Measurements from ENCODE around the gene MC4R. TPM values are rescaled to one million over a fixed set of nuclear protein-coding genes. Genes with fewer than 3 reads are reported as not detected.

Gene MC4R
- total and polyA plus RNA-seq, 10 of the 15 experiments (the other 5 are each of a cell fraction or from before 2014, with no cell fraction given), result not detected

DNA sequence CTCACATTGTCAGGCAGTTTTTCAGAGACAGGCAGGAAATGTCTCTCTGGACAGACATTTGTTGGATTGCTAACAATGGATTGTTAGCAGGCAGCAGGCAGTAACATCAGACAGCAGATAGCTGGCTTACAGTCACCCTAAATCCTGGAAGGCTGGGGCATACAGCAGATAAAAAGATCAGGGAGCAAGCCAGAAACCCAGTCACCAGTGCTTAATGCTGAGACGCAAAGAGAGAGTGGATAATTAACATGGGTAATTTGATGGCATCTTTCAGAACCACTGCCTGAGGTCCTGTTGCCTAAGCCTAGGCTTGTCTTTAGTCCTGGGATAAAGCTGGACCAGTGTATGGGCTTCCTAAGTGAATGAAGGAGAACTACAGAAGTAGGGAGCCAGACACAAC is 22.4 kb downstream of the MC4R start:
- RAD21 ChIA-PET (ENCODE audit: unreplicated experiment), result no interaction called here
- no peaks in the 10 kb centered on the region for H3K27me3 ChIP-seq (replicated peaks in 1 of 2; ENCODE audit: control insufficient read depth in 2 of 2, insufficient read depth in 2 of 2, low read length in 1 of 2)
- H3K4me3 ChIP-seq, result no peak overlapping the region
- no peaks in the 10 kb centered on the region for H4K20me1 ChIP-seq (ENCODE audit: control insufficient read depth, insufficient read depth)
- H3K36me3 ChIP-seq (ENCODE audit: control insufficient read depth in 2 of 2, insufficient read depth in 2 of 2, low read length in 1 of 2), result no peaks in the 10 kb centered on the region
- in situ Hi-C loops (cut with MboI), result no loop called here
- CTCF ChIA-PET, result no interaction called here
- intact Hi-C loops (cut with micrococcal nuclease; ENCODE audit: unreplicated experiment), result no loop called here
- no peak overlapping the region for H3K4me2 ChIP-seq (ENCODE audit: control insufficient read depth, insufficient read depth)
- BruUV-seq (replicated peaks), result no TSS peak
- 79% methylated on average over 1 of the region's 1 CpG for WGBS (ENCODE audit: insufficient coverage, insufficient replicate concordance, low lambda C conversion rate, missing lambda C conversion rate)
- SMC1A ChIA-PET (ENCODE audit: uncharacterized antibody, unreplicated experiment), result no interaction called here
- no peak overlapping the region for H2AFZ ChIP-seq (ENCODE audit: control insufficient read depth, low read depth, low read length)
- no peak overlapping the region for H3K27ac ChIP-seq (ENCODE audit: control insufficient read depth, insufficient read depth)
- no peaks in the 10 kb centered on the region for H3K79me2 ChIP-seq (ENCODE audit: control insufficient read depth, insufficient read depth, low read length)
- H3K4me1 ChIP-seq (ENCODE audit: control insufficient read depth, insufficient read depth, low read length), result no peaks in the 10 kb centered on the region
- no peak for DNase-seq (ENCODE audit: low read depth, low spot score)
- H3K9ac ChIP-seq (ENCODE audit: control insufficient read depth, insufficient read depth, low read length), result no peak overlapping the region
- TF ChIP-seq BMI1 (IDR thresholded peaks at IDR 0.05; ENCODE audit: borderline replicate concordance), result no peak
- no peak for TF ChIP-seq PAX8 (IDR thresholded peaks at IDR 0.05)
- TF ChIP-seq ZNF384 (IDR thresholded peaks at IDR 0.05; ENCODE audit: borderline replicate concordance, low read depth, low read length), result no peak
- TF ChIP-seq ZZZ3 (IDR thresholded peaks at IDR 0.05; ENCODE audit: control insufficient read depth, insufficient read length, low read depth), result no peak
- TF ChIP-seq, protein P1, sequence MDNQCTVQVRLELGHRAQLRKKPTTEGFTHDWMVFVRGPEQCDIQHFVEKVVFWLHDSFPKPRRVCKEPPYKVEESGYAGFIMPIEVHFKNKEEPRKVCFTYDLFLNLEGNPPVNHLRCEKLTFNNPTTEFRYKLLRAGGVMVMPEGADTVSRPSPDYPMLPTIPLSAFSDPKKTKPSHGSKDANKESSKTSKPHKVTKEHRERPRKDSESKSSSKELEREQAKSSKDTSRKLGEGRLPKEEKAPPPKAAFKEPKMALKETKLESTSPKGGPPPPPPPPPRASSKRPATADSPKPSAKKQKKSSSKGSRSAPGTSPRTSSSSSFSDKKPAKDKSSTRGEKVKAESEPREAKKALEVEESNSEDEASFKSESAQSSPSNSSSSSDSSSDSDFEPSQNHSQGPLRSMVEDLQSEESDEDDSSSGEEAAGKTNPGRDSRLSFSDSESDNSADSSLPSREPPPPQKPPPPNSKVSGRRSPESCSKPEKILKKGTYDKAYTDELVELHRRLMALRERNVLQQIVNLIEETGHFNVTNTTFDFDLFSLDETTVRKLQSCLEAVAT (IDR thresholded peaks at IDR 0.05), result no peak
- no peak for TF ChIP-seq GATAD2B (conservative IDR thresholded peaks at IDR 0.05; ENCODE audit: low read depth)
- TF ChIP-seq POLR2A (IDR thresholded peaks at IDR 0.05; ENCODE audit: low read depth, low read length), result no peak
- TF ChIP-seq WRNIP1 (IDR thresholded peaks at IDR 0.05; ENCODE audit: borderline replicate concordance, low read depth, low read length), result no peak
- TF ChIP-seq ZNF217 (IDR thresholded peaks at IDR 0.05), result no peak
- TF ChIP-seq FOXM1 (IDR thresholded peaks at IDR 0.05; ENCODE audit: low read depth, low read length), result no peak
- TF ChIP-seq, protein P2, sequence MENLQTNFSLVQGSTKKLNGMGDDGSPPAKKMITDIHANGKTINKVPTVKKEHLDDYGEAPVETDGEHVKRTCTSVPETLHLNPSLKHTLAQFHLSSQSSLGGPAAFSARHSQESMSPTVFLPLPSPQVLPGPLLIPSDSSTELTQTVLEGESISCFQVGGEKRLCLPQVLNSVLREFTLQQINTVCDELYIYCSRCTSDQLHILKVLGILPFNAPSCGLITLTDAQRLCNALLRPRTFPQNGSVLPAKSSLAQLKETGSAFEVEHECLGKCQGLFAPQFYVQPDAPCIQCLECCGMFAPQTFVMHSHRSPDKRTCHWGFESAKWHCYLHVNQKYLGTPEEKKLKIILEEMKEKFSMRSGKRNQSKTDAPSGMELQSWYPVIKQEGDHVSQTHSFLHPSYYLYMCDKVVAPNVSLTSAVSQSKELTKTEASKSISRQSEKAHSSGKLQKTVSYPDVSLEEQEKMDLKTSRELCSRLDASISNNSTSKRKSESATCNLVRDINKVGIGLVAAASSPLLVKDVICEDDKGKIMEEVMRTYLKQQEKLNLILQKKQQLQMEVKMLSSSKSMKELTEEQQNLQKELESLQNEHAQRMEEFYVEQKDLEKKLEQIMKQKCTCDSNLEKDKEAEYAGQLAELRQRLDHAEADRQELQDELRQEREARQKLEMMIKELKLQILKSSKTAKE (IDR thresholded peaks at IDR 0.05; ENCODE audit: low read depth, poor library complexity, severe bottlenecking), result no peak
- TF ChIP-seq BACH1 (IDR thresholded peaks at IDR 0.05; ENCODE audit: borderline replicate concordance), result no peak
- no peak for TF ChIP-seq YY1 (IDR thresholded peaks at IDR 0.05; ENCODE audit: low read depth, low read length)
- TF ChIP-seq EZH2 (IDR thresholded peaks at IDR 0.05; ENCODE audit: borderline replicate concordance, control insufficient read depth, low read depth, low read length), result no peak
- POLR2A ChIA-PET, result no interaction called here
- H3K9me3 ChIP-seq (replicated peaks; ENCODE audit: control insufficient read depth, insufficient read depth, low read length), result no peaks in the 10 kb centered on the region
- ATAC-seq, result no peak
- FAIRE-seq, result no peak

Measured in GM12878 (cell line).